HG03469 (cell line): ENCODE measurements around the gene AP1S1.

ENCODE experiments used
- ATAC-seq: cut with Tn5 transposase; IDR thresholded peaks from one replicate; pipeline ENCODE4 v1.9.1; 2021; ENCODE audit warnings: mild to moderate bottlenecking, moderate library complexity, moderate number of reproducible peaks; ENCODE audit not compliant: unreplicated experiment

The AP1S1 gene

DNA sequence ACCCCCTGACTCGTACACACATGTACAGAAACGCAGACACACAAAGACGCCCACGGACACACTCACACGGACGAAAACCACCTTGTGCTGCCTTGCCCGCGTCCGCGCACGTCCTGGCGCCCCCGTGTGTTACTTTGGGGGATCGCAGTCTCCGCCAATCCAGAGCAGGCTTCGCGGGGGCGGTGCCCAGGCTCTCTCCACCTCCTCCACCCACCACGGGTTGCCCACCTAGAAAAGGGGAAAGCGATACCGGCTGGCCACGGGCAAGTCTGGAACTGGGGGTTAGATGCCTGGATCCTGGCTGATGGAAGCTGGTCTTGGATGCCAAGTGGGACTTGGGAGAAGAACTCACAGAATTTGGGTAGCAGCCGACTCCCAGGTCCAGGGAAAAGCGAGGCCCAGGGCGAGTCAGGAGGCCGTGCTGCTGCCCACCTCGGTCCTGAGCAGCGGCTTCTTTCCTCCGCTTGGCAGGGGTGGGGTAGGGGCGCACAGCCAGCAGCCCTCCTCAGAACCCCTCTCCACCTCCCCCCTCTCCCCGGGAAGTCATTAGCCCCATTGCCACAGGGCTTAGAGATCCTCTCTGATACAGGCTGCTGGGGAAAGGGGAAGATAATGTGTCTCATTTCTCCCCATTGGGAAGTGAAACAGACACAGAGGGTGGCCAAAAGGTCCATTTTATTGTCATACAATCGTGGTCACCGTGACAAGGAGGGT is 15.7 kb downstream of the AP1S1 start:
- ATAC-seq: no peak

DNA sequence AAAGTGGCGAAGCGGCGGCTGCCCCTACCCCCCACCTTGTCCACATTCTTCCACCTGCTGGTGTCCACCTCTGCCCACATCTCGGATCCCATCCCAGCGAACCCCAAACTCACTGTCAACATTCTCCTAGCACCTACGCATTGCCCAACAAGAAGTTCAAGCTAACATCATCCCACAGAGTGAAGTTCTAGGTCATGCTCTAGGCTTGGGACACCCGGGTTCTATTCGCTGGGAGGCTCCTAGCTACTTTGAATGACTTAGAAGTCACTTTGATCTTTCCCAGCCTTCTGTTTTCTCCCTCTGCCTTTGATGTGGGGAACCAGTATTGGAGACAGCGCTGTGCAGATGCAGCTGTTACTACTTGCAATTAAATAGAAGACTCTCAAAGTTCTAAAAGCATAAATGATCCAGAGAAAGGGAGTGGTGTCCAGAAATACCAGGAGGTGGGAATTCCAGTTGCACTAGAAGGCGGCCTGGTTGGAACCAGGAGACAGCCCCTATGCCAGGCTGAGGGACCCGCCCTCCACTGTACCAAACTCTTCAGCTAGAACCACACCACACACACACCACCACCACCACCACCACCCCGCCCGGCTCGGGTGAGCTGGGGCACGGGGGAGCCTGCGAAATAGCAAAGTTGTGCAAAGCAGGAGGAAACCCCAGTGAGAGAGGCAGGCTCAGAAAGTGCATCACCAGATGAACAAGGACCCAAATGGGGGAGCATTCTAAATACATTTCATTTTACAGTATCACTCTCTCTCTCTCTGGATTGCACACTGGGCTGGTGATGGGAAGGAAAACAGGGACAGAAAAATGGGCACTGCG is 16.6 kb downstream of the AP1S1 start:
- no peak for ATAC-seq

GRCh38 chr7:101171442-101171837 is 17.2 kb downstream of the AP1S1 start:
- no peak for ATAC-seq

- no peak for ATAC-seq
Measured at GRCh38 chr7:101172005-101172853, 18.0 kb downstream of the AP1S1 start.

- ATAC-seq: no peak
Measured at GRCh38 chr7:101172854-101173751, 18.8 kb downstream of the AP1S1 start.

- ATAC-seq: no peak
Measured at GRCh38 chr7:101173752-101174244, 19.5 kb downstream of the AP1S1 start.

DNA sequence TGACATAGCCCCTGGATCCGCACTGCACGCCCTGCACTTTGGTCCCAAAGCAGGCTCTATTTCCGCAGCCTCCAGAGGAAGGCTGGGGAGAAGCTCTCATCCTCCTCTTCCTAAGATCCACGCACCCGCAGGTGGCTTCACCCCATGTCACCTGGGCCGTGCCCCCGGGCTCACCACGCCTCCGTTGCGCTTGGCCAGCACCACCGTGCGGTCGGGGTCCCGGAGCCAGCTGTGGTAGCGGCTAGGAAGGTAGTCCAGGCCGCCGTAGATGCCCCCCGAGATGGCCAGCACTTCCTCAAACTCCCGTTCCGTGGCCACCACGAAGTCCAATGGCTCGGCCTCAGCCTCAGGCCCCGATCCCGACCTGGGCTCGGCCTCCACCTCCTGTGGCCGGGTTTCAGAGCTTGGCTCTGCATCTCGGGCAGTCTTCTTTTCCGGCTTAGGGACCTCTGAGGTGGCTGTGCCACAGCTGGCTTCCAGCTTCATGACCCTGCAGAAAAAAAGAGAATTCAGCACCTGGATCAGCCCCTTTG is 20.1 kb downstream of the AP1S1 start:
- no peak for ATAC-seq

- no peak for ATAC-seq
Measured at GRCh38 chr7:101175664-101176063, 21.4 kb downstream of the AP1S1 start.

DNA sequence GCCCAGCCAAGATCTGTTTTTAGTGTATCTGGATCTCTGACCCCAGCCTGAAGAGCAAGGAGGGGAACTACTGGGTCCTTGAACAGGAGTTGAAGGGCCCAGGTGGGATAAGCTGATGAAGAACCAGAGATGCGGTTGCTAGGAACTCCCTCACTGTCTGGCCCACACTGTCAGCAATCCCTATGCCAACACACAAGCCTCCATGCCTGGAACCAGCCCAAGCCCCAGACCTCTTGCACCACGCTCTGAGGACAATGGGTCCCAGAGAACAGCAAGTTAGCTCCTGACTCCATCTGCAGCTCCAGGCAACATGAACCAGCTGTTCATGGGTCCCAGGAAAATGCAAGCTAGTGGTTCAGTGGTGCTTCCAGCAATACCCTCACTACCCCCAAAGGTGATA is 23.4 kb downstream of the AP1S1 start:
- no peak for ATAC-seq

GRCh38 chr7:101179117-101179516 is 24.8 kb downstream of the AP1S1 start:
- ATAC-seq: no peak

GRCh38 chr7:101179713-101180112 is 25.4 kb downstream of the AP1S1 start:
- no peak for ATAC-seq

DNA sequence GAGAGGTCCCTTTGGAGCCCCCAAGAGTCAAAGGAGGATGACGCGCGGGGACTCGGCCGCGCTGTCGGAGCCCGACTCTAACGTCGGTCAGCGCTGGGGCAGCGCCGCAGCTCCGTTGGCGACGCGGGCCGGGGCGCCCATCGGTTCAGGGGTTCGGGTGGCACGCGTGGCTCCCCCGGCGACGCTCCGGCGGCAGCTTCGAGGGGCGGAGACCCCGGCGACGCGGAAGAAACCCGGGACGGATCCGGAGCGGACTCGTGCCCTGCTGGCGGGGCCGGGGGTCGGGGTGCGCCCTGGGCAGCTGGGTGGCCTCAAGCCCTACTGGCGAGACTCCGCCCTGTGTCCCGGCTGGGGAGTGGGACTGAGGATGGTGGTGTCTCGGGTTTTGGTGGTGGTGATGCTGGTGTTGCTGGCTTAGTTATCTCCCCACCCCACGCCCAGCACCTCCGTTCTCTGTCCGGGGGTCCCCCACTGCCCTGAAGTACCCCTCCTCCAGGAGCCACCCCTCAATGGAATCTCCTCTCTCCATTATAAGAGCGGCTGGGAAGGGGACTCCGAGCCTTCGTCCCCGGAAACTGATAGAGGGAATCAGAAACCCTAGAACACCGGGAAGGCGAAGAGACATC is 26.0 kb downstream of the AP1S1 start, which contains the start of gene NAT16:
TSS of gene NAT16 (minus strand) at position 164 of the 626 bp plus-strand sequence. CDS start 5,486 bp downstream, outside the sequence.
- ATAC-seq: no peak

DNA sequence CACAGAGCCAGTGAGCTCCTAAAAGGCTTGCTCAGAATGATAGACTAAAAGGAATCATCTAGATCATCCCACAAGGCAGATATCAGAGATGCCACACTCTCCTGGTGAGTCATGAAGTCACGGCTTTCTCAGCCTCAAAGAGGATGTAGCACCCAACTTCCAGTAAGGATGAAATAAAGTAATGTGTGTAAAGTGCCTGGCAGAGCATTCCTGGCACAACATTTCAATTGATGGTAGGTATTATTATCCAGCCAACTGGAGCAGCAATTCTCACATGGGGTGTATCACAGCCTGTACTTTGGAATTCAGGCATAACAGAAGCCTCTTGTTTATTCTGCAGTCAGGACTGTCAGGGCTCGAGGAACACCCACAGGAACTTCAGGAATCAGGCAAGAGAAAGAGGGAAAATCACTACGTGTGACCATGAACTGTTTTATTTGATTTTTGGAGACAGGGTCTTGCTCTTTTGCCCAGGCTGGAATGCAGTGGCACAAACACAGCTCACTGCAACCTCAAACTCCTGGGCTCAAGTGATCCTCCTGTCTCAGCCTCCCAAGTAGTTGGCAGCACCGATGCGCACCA is 31.1 kb downstream of the AP1S1 start:
- ATAC-seq: no peak

- no peak for ATAC-seq
Measured at GRCh38 chr7:101186194-101186593, 31.9 kb downstream of the AP1S1 start.

- ATAC-seq: no peak
Measured at GRCh38 chr7:101186844-101187428, 32.7 kb downstream of the AP1S1 start.

GRCh38 chr7:101189109-101189508 is 34.8 kb downstream of the AP1S1 start:
- ATAC-seq: no peak

DNA sequence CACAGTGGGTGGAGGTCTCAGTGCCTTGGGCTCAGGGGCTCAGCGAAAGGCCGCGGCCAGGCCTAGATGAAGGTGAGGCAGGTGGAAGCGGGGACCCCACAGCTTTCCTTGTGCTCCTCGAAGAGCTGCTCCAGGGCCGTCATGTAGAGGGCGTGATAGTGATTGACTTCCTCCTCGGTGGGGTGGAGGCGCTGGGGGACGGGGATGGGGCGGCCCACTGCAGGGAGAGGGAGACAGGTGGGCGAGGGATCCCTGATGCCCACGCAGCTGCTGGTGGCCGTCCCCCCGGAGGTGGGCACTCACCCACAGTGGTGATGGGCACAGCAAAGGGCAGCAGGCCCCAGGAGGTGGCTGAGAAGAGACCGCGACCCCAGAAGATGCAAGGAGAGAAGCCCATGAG is 41.6 kb downstream of the AP1S1 start:
- no peak for ATAC-seq

DNA sequence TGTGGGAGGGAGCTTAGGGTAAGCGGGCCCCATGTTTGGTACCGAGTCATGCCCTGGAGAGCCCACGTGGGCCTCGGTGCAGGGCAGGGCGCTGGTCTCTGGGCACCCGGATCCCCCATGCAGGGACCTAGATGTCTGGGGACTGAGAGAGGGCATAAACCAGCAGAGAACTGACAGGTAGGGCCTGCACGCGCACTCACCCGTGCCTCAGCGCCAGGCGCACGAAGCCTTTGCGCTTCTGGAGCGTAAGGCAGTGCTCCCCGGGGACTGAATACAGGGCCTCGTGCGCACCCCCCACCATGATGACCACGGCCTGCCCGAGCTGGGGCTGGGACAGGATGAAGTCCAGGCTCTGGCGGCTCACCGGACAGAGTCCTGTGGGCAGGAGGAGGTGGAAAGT is 43.7 kb downstream of the AP1S1 start:
- ATAC-seq: no peak

- no peak for ATAC-seq
Measured at GRCh38 chr7:101198476-101198875, 44.2 kb downstream of the AP1S1 start.
